CD4-positive, alpha-beta T cell treated with Interleukin-17A for 4 hours (primary cell): ENCODE results near the gene PCSK6.

Experiments
- DNase-seq: peaks from one replicate; pipeline ENCODE4 v3.0.0-alpha.2; 2020; ENCODE audit warnings: mixed read lengths

PCSK6 gene

DNA sequence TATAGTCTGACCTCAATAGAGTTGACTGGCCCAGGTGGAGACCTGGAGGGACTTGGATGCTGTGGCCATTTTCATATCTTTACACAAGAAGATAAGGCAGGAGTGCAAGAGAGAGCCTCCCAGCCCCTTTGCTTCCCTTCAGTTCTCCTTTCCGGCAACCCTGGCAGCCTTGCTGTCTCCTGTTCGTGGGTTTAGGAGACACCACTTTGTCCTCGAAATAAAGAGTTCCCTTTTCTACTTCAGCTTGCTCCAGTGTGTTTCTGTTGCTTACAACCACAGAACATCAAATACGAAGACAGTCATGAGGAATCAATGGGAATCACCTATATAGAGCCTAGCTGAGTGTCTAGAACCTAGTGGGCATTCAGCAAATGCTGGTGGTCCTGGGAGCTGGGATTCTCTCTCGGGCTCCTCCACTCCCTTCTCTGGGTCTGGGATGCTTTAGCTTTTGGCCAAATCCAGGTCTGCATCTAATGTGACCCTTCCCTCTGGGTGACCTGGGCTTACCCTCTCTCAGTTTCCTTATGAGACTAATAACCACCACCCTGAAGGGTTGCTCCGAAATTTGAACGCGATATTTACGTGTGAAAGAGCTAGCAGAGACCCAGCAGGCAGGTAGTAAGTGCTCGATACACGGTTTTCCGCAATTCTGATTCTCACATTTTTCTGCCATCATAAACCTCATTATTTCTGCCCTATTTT is 44.5 kb downstream of the PCSK6 start:
- no peak for DNase-seq

- DNase-seq, result no peak
Measured at GRCh38 chr15:101444015-101444414, 45.5 kb downstream of the PCSK6 start.

- DNase-seq, result no peak
Measured at GRCh38 chr15:101442272-101442671, 47.2 kb downstream of the PCSK6 start.

DNA sequence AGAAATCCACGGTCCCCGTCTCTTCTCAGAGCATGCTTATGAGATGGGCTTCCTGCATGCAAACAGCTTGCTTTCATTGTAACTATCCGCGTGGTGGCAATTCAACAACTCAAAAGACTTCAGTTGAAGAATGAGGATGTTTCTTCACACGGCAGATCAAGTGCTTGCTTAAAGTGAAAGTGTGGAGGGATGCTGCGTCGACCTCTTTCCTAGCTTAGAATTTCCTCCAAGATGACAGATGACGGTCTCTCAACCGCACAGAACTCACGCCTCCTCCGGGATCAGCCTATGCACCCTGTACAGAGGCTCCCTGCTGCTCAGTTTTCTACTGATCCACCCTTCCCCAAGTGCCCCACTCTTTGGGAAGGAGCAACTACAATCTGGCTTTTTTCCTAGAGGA is 47.8 kb downstream of the PCSK6 start:
- no peak for DNase-seq

DNA sequence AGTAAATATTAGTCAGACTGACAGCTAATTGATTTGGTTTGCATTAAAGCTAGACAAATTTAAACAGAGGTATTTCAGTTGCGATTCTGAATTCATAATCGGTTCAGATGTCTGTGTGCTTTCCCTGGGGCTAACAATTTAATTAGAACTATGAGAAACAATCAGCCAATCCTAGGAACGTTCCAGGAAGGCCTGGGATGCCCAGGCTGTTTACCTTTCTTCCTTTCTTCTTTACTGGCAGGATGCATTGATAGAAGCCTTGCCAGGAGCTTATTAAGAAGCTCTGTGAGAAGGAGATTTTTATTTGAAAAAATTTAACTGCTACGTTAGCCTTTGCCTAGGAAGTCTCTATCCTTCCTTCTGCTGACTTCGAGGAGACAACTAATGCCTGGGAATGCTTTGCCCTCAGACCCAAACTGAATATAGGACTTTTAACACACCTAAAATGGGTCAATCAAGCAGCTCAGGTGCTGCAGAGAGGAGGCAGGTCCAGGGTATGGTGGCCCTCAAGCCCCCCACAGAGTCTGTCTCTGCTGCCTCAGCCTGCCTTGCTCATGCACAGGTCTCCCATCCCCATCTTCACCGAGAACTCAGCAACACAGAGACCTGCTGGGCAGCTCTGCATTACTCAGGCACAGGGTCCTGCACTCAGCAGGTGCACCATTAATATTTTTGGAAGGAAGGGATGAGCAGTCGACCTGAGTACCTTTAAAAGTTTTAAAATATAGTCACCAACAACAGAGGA is 48.5 kb downstream of the PCSK6 start:
- DNase-seq, result no peak

GRCh38 chr15:101439920-101440319 is 49.6 kb downstream of the PCSK6 start:
- no peak for DNase-seq

DNA sequence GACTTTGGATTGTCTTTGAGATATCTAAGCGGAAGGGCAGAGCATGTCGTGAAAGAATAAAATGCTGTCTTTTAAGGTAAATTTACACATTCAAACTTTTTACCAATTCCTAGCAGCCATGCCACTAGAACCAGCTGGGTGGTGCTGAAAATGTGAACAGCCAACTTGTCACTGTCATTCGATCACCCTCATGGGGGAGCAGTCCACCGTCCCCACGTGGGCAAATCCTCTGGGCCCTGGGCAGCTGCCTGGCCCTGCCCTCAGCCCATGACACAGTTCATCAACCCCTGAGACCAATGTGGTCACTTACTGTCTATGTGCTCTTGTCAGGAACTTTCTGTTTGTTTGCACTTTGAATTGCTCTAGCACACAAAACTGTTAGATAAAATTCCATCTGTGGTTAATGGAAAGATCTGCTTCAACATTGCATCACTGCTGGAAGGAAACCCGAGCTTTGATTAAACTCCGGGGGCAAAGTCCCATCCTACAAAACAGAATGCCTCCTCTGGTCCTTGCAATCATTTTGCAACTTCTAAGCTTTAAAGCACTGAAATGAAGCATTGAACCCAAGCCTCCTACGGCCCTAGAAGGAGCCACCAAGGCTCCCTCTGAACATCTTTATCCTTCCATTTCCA is 50.1 kb downstream of the PCSK6 start:
- no peak for DNase-seq

- DNase-seq, result no peak
Measured at GRCh38 chr15:101438482-101439284, 50.8 kb downstream of the PCSK6 start.

DNA sequence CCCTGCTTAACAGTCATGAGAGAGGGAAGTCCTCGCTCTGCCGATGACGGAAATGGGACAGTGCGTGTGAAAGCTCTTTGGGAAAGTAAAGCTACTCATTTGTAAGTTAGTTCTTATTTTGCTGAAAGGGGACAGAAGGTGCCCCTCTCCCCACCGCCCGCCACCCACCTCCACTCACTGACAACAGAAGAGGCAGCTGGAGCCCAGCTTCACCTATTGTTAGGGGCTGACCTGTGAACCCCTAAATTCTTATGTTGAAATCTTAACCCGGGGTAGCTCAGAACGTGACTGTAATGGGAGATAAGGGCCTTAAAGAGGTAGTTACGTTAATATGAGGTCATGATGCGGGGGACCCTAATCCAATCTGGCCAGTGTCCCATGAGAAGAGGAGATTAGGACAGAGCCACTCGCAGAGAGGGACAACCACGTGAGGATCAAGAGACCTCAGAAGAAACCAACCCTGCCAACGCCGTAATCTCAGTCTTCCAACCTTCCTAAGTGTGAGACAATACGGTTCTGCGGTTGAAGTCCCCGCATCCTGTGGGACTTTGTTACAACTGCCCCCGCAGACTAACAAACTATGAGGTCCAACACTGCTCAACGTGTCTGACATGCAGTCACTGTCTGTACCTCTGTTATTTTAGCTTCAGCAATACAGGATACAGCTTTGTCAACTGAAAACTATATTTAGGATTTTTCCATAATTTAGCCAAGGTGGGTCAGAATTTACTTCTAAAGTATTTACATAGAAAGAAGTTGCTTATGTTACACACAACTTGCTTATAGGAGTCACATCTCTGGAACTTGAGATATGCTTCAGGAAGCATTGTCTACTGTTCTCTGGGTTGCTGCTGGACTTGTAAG is 51.7 kb downstream of the PCSK6 start:
- no peak for DNase-seq

GRCh38 chr15:101437209-101437608 is 52.3 kb downstream of the PCSK6 start:
- DNase-seq, result no peak

DNA sequence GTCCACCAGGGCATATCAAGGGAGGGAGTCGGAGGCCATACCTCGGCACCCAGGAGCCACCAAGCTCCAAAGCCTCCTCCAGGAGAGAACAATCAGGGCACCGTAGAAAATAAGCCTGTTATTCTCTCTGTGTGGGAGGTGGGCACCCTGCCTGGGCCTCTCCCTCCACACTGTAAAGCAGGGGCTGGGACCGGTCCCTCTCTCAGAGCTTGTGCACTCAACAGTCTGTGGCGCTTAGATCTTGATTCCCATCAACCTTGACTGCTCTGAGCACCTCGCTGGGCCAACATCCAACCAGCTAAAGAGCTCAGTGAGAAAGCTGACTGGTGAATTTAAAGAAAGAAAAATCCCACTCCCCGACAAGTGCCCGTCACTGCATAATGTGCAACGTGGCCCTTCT is 53.0 kb downstream of the PCSK6 start:
- no peak for DNase-seq

- DNase-seq, result no peak
Measured at GRCh38 chr15:101435761-101436160, 53.7 kb downstream of the PCSK6 start.

GRCh38 chr15:101434032-101434920 is 55.2 kb downstream of the PCSK6 start:
- DNase-seq, result no peak

DNA sequence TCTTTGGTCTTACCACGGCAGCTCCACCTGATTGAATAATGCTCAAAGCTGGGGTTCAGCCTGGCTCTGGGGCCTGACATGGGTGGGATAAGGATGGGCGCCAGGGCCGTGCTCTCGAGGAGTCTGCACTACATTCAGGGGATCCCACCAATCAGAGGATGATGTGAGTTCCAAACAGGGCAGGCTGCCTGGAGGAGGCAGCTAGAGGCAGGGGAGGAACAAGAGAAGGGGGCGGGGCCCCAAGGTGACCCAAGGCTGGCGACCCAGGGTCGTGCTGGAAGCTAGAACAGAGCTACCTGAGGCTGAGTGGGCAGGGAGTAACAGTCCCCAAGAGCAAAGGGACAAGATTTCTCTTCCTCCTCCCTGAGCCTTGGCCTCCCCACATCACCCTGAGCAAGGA is 56.1 kb downstream of the PCSK6 start:
- no peak for DNase-seq

- no peak for DNase-seq
Measured at GRCh38 chr15:101432982-101433381, 56.5 kb downstream of the PCSK6 start.

GRCh38 chr15:101431748-101432147 is 57.8 kb downstream of the PCSK6 start:
- DNase-seq, result no peak

- DNase-seq, result no peak
Measured at GRCh38 chr15:101431301-101431700, 58.2 kb downstream of the PCSK6 start.

GRCh38 chr15:101429646-101430045 is 59.9 kb downstream of the PCSK6 start:
- DNase-seq, result no peak

DNA sequence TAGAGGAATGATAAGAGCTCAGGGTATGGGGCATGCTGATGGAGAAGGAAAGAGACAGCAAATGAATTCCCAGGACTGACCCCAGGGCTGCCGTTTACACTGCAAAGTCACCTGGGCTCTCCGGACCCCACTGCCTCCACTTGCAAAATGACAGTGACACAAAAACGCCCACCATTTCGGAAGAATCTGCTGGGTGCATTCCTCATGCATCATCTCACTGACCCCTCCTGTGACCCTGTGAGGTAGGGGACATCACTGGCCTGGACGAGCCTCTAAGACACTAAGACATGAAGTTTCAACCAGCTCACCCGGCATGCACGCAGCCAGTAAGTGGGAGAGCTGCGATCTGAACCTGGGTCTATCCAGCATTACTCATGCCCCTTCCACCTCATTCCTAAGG is 60.3 kb downstream of the PCSK6 start:
- no peak for DNase-seq

DNA sequence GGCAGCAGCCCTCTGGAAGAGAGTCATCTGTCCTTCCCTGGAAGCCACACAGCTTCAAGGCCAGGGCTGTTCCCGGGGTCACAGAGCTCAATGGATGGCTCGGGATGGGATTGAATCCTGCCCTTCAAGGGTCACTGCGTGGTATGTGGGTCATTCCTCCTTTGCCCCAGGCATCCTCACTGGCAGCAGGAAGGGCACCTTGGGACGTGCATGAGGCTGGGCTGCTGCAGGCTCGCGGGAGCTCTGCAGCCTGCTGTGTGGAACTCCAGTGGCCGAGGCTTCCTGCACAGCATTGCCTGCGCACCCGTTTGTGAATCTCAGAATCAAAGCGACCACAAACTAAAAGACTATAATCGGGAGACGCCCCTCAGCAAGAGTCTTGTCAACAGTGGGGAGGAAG is 60.7 kb downstream of the PCSK6 start:
- DNase-seq, result no peak
